ENCODE data around the gene TMED4.

DNA sequence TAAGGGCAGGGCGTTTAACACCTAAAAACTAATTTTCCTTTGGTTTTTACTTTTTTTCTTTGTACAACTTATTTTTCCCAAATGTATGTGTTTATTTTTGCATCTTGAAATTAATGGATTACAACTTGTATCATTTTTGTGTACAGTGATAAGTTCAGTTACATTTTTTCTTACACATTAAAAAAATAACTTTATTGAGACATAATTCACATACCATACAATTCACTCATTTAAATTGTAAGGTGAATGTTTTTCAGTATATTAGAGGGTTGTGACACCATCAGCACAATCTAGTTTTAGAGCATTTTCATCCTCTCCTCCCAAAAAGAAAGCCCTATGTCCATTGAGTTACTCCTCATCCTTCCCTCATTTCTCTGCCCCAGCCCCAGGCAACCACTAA, 36.0 kb upstream of the TMED4 start:
- TF ChIP-seq EP300 (IDR thresholded peaks at IDR 0.05; ENCODE audit: low read depth) (no peak), POLR2A (IDR thresholded peaks at IDR 0.05) (no peak), POLR2AphosphoS5 (IDR thresholded peaks at IDR 0.05) (no peak)
- TF ChIP-seq, protein P1, sequence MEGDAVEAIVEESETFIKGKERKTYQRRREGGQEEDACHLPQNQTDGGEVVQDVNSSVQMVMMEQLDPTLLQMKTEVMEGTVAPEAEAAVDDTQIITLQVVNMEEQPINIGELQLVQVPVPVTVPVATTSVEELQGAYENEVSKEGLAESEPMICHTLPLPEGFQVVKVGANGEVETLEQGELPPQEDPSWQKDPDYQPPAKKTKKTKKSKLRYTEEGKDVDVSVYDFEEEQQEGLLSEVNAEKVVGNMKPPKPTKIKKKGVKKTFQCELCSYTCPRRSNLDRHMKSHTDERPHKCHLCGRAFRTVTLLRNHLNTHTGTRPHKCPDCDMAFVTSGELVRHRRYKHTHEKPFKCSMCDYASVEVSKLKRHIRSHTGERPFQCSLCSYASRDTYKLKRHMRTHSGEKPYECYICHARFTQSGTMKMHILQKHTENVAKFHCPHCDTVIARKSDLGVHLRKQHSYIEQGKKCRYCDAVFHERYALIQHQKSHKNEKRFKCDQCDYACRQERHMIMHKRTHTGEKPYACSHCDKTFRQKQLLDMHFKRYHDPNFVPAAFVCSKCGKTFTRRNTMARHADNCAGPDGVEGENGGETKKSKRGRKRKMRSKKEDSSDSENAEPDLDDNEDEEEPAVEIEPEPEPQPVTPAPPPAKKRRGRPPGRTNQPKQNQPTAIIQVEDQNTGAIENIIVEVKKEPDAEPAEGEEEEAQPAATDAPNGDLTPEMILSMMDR (IDR thresholded peaks at IDR 0.05) = no peak

Data from transverse colon (tissue), 4 donors.